ENCODE data around the gene AGFG1.

The AGFG1 gene

DNA sequence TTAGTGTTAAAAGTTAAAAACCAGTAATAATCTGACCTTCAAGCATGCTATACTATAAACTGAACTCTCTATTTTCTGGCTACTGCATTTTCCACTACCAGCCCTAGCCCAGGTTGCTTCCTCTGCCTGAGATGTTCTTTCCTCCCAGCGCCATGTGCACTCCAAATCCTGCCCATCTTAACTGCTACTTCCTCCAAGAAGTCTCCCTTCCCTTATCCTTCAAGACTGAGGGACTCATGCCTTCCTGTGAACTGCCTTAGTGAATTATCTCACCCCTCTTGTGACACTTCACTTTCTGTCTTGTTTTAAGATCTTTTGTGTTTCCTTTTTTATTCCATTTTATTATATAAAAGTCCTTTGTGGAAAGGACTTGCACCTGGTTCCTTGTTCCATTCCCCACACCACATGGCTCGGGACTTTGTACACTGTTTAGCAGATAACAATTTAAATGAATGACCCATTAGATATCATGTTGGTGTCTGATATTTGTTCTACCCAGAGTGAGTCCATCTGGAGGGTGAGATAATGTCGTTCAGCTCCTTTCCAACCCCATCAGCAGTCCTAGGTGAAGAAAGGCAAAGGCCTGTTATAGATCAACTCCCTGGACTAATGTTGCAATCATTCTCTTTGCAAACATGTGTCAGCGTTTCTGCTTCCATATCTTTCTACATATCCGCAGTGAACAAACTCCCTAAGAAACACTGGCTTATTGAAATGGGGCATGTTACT, 20.9 kb upstream of the AGFG1 start:
- ATAC-seq = peak; percentile 56; the same call in 2 of the 3 replicates
- TF ChIP-seq ZNF70 (CRISPR knock-in tag; IDR thresholded peaks at IDR 0.05) (no peak), ZNF565 (CRISPR knock-in tag; conservative IDR thresholded peaks at IDR 0.05; ENCODE audit: low read depth) (no peak), PPARA (CRISPR knock-in tag; IDR thresholded peaks at IDR 0.05; ENCODE audit: borderline replicate concordance) (no peak), ESRRG (CRISPR knock-in tag; IDR thresholded peaks at IDR 0.05) (no peak), TOX (CRISPR knock-in tag; IDR thresholded peaks at IDR 0.05; ENCODE audit: borderline replicate concordance) (no peak), SNAI2 (CRISPR knock-in tag; IDR thresholded peaks at IDR 0.05) (no peak), GLIS3 (CRISPR knock-in tag; IDR thresholded peaks at IDR 0.05) (no peak), TCF4 (CRISPR knock-in tag; IDR thresholded peaks at IDR 0.05; ENCODE audit: borderline replicate concordance) (peak; percentile 91), CSRNP3 (CRISPR knock-in tag; IDR thresholded peaks at IDR 0.05) (0 out of 2 replicates have a peak, but pooled peaks have one; percentile 46), BACH2 (CRISPR knock-in tag; IDR thresholded peaks at IDR 0.05; ENCODE audit: borderline replicate concordance) (no peak), ISL1 (CRISPR knock-in tag; IDR thresholded peaks at IDR 0.05) (peak; percentile 79)
- TF ChIP-seq, protein P1, sequence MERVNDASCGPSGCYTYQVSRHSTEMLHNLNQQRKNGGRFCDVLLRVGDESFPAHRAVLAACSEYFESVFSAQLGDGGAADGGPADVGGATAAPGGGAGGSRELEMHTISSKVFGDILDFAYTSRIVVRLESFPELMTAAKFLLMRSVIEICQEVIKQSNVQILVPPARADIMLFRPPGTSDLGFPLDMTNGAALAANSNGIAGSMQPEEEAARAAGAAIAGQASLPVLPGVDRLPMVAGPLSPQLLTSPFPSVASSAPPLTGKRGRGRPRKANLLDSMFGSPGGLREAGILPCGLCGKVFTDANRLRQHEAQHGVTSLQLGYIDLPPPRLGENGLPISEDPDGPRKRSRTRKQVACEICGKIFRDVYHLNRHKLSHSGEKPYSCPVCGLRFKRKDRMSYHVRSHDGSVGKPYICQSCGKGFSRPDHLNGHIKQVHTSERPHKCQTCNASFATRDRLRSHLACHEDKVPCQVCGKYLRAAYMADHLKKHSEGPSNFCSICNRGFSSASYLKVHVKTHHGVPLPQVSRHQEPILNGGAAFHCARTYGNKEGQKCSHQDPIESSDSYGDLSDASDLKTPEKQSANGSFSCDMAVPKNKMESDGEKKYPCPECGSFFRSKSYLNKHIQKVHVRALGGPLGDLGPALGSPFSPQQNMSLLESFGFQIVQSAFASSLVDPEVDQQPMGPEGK (CRISPR knock-in tag; IDR thresholded peaks at IDR 0.05; ENCODE audit: borderline replicate concordance) = no peak
- TF ChIP-seq, protein P2, sequence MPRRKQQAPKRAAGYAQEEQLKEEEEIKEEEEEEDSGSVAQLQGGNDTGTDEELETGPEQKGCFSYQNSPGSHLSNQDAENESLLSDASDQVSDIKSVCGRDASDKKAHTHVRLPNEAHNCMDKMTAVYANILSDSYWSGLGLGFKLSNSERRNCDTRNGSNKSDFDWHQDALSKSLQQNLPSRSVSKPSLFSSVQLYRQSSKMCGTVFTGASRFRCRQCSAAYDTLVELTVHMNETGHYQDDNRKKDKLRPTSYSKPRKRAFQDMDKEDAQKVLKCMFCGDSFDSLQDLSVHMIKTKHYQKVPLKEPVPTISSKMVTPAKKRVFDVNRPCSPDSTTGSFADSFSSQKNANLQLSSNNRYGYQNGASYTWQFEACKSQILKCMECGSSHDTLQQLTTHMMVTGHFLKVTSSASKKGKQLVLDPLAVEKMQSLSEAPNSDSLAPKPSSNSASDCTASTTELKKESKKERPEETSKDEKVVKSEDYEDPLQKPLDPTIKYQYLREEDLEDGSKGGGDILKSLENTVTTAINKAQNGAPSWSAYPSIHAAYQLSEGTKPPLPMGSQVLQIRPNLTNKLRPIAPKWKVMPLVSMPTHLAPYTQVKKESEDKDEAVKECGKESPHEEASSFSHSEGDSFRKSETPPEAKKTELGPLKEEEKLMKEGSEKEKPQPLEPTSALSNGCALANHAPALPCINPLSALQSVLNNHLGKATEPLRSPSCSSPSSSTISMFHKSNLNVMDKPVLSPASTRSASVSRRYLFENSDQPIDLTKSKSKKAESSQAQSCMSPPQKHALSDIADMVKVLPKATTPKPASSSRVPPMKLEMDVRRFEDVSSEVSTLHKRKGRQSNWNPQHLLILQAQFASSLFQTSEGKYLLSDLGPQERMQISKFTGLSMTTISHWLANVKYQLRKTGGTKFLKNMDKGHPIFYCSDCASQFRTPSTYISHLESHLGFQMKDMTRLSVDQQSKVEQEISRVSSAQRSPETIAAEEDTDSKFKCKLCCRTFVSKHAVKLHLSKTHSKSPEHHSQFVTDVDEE (CRISPR knock-in tag; IDR thresholded peaks at IDR 0.05) = peak; percentile 68
- TF ChIP-seq, protein P3, sequence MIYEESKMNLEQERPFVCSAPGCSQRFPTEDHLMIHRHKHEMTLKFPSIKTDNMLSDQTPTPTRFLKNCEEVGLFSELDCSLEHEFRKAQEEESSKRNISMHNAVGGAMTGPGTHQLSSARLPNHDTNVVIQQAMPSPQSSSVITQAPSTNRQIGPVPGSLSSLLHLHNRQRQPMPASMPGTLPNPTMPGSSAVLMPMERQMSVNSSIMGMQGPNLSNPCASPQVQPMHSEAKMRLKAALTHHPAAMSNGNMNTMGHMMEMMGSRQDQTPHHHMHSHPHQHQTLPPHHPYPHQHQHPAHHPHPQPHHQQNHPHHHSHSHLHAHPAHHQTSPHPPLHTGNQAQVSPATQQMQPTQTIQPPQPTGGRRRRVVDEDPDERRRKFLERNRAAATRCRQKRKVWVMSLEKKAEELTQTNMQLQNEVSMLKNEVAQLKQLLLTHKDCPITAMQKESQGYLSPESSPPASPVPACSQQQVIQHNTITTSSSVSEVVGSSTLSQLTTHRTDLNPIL (CRISPR knock-in tag; IDR thresholded peaks at IDR 0.05; ENCODE audit: low read depth) = no peak

GRCh38 chr2:227451655-227451992, 20.3 kb upstream of the AGFG1 start:
- TF ChIP-seq CSRNP3 (CRISPR knock-in tag; IDR thresholded peaks at IDR 0.05) = no peak
- TF ChIP-seq ISL1 (CRISPR knock-in tag; IDR thresholded peaks at IDR 0.05) = no peak
- TF ChIP-seq ZNF70 (CRISPR knock-in tag; IDR thresholded peaks at IDR 0.05) = no peak
- ATAC-seq = no peak

GRCh38 chr2:227453810-227454209, 18.1 kb upstream of the AGFG1 start:
- ATAC-seq = no peak
- TF ChIP-seq ZNF8 (CRISPR knock-in tag; IDR thresholded peaks at IDR 0.05) (no peak), POU6F1 (CRISPR knock-in tag; IDR thresholded peaks at IDR 0.05; ENCODE audit: borderline replicate concordance, low read depth) (no peak), RARB (CRISPR knock-in tag; IDR thresholded peaks at IDR 0.05) (no peak), ZC3H10 (CRISPR knock-in tag; IDR thresholded peaks at IDR 0.05) (no peak), OSR1 (CRISPR knock-in tag; IDR thresholded peaks at IDR 0.05) (no peak), ESRRG (CRISPR knock-in tag; IDR thresholded peaks at IDR 0.05) (no peak), TOX (CRISPR knock-in tag; IDR thresholded peaks at IDR 0.05; ENCODE audit: borderline replicate concordance) (no peak), GLIS3 (CRISPR knock-in tag; IDR thresholded peaks at IDR 0.05) (no peak), CSDC2 (CRISPR knock-in tag; IDR thresholded peaks at IDR 0.05) (no peak), ZNF565 (CRISPR knock-in tag; conservative IDR thresholded peaks at IDR 0.05; ENCODE audit: low read depth) (no peak), CSRNP3 (CRISPR knock-in tag; IDR thresholded peaks at IDR 0.05) (no peak), ZFP3 (CRISPR knock-in tag; IDR thresholded peaks at IDR 0.05) (no peak), PPARA (CRISPR knock-in tag; IDR thresholded peaks at IDR 0.05; ENCODE audit: borderline replicate concordance) (no peak), ARNTL (CRISPR knock-in tag; IDR thresholded peaks at IDR 0.05; ENCODE audit: borderline replicate concordance, low read depth) (no peak), SNAI2 (CRISPR knock-in tag; IDR thresholded peaks at IDR 0.05) (no peak)
- TF ChIP-seq, protein P1 (CRISPR knock-in tag; IDR thresholded peaks at IDR 0.05; ENCODE audit: borderline replicate concordance) = no peak
